Right atrium auricular region (tissue), 2 donors: ENCODE measurements around the gene JAKMIP3. TPM values are rescaled to one million over a fixed set of nuclear protein-coding genes. Genes with fewer than 3 reads are reported as not detected.

Source experiments
- DNase-seq: peaks from one replicate; pipeline ENCODE4 v3.0.0-alpha.2; 2019; ENCODE audit warnings: low spot score
- H3K27ac ChIP-seq, 2 donors: fragments of 200-600 bp; sonication (generic); 1 replicate in 1 of 2; 2 replicates in 1 of 2; pipeline ENCODE4 v1.5.1; 2016 to 2019
- H3K27me3 ChIP-seq, 2 donors: fragments of 200-600 bp; sonication (generic); one replicate each; pipeline versions ENCODE4 v1.5.1 to v1.6.0; 2017 to 2019
- H3K36me3 ChIP-seq: fragments of 200-600 bp; sonication (generic); one replicate; pipeline ENCODE4 v1.5.1; 2016
- H3K4me1 ChIP-seq, 2 donors: fragments of 200-600 bp; sonication (generic); one replicate each; pipeline versions ENCODE4 v1.5.1 to v1.6.0; 2017 to 2019
- H3K4me3 ChIP-seq, 2 donors: fragments of 200-600 bp; sonication (generic); 1 replicate in 1 of 2; 2 replicates in 1 of 2; pipeline ENCODE4 v1.5.1; 2017 to 2019; ENCODE audit warnings: mild to moderate bottlenecking in 1 of 2, moderate library complexity in 1 of 2
- H3K9me3 ChIP-seq, 2 donors: fragments of 200-600 bp; sonication (generic); one replicate each; pipeline ENCODE4 v1.5.1; 2019
- total RNA-seq, 2 donors: library from RNA; depleted of rRNA; stranded (reverse); fragments of >200 nt; gene quantifications; one replicate each; pipeline ENCODE4 v1.1.0, GENCODE V29; 2016
- TF ChIP-seq, protein P1 (sequence below), 2 donors: fragments of 200-600 bp; sonication (generic); IDR thresholded peaks; one replicate each; pipeline ENCODE4 v1.5.1; 2019; ENCODE audit warnings: antibody characterized with exemption in 2 of 2

JAKMIP3 gene
- total RNA-seq, 2 donors from 2014 or later: 0.20 to 0.44 TPM

- TF ChIP-seq, protein P1, sequence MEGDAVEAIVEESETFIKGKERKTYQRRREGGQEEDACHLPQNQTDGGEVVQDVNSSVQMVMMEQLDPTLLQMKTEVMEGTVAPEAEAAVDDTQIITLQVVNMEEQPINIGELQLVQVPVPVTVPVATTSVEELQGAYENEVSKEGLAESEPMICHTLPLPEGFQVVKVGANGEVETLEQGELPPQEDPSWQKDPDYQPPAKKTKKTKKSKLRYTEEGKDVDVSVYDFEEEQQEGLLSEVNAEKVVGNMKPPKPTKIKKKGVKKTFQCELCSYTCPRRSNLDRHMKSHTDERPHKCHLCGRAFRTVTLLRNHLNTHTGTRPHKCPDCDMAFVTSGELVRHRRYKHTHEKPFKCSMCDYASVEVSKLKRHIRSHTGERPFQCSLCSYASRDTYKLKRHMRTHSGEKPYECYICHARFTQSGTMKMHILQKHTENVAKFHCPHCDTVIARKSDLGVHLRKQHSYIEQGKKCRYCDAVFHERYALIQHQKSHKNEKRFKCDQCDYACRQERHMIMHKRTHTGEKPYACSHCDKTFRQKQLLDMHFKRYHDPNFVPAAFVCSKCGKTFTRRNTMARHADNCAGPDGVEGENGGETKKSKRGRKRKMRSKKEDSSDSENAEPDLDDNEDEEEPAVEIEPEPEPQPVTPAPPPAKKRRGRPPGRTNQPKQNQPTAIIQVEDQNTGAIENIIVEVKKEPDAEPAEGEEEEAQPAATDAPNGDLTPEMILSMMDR (IDR thresholded peaks at IDR 0.05): no peak
- DNase-seq: no peak
- peaks cover 0 to 10% of the 10 kb centered on the region in 2 donors for H3K4me1 ChIP-seq
- no peaks in the 10 kb centered on the region for H3K36me3 ChIP-seq
- H3K27me3 ChIP-seq: no peaks in the 10 kb centered on the region
- H3K27ac ChIP-seq: no peak overlapping the region
- H3K4me3 ChIP-seq: no peak overlapping the region
- H3K9me3 ChIP-seq: no peaks in the 10 kb centered on the region
Observed at GRCh38 chr10:132021504-132022143, 44.1 kb upstream of the JAKMIP3 start.

- TF ChIP-seq, protein P1 (IDR thresholded peaks at IDR 0.05): no peak
Observed at GRCh38 chr10:132022241-132022640, 43.5 kb upstream of the JAKMIP3 start.

DNA sequence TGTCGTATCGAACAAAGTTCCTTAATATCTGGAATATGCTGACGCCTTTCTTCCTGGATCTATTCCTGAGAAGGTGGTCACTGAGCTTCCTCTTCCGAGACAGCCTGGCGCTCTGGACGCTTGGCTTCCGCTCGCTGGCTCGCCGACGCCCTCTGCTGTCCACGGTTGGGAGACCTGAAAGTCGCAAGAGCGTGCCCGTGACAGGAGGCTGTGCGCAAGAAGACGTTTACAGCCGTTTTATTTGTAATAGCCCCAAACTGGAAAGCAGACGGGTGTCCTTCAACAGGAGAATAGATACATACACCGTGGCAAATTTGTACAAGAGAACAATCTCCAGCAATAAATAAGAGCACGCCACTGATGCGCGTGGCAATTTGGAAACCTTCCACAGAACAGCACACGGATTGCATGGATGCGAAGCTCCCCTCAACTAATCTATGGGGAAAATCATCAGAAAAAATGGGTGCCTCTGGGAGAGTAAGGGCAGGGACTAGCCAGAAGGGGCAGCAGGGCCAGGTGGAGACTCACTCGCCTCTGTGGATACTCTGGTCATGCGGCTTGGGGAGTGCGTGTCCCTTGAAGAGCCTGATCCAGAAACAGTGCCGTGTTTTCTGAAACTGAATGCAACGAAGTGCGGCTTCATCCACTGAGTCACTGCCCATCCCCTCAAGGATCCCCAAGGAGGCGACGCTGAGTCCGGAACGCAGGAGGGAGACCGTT is 42.5 kb upstream of the JAKMIP3 start:
- Histone ChIP-seq H3K9me3 (no peaks in the 10 kb centered on the region), H3K4me1 (peaks cover 0 to 10% of the 10 kb centered on the region in 2 donors), H3K27me3 (no peaks in the 10 kb centered on the region), H3K27ac (no peak overlapping the region), H3K36me3 (no peaks in the 10 kb centered on the region), H3K4me3 (peak overlapping the region in 1 of 2 donors; percentile 37)
- DNase-seq: peak; percentile 84
- TF ChIP-seq, protein P1 (IDR thresholded peaks at IDR 0.05): peak; percentile 90 to 94

More at GRCh38 chr10:132022241-132022640, 43.5 kb upstream of the JAKMIP3 start:
- no peak for DNase-seq
- H3K4me3 ChIP-seq: no peak overlapping the region
- no peaks in the 10 kb centered on the region for H3K9me3 ChIP-seq
- no peak overlapping the region for H3K27ac ChIP-seq
- peaks cover 0 to 10% of the 10 kb centered on the region in 2 donors for H3K4me1 ChIP-seq
- H3K27me3 ChIP-seq: no peaks in the 10 kb centered on the region
- no peaks in the 10 kb centered on the region for H3K36me3 ChIP-seq

- no peaks in the 10 kb centered on the region for H3K36me3 ChIP-seq
- no peaks in the 10 kb centered on the region for H3K27me3 ChIP-seq
- H3K4me1 ChIP-seq: peaks cover 0 to 10% of the 10 kb centered on the region in 2 donors
- no peak overlapping the region for H3K4me3 ChIP-seq
- no peak for DNase-seq
- no peak overlapping the region for H3K27ac ChIP-seq
- TF ChIP-seq, protein P1 (IDR thresholded peaks at IDR 0.05): no peak
- H3K9me3 ChIP-seq: no peaks in the 10 kb centered on the region
Observed at GRCh38 chr10:132027423-132027983, 38.2 kb upstream of the JAKMIP3 start.

GRCh38 chr10:132028706-132029105 is 37.0 kb upstream of the JAKMIP3 start:
- DNase-seq: no peak
- H3K27me3 ChIP-seq: no peaks in the 10 kb centered on the region
- peaks cover 0 to 1% of the 10 kb centered on the region in 2 donors for H3K4me1 ChIP-seq
- TF ChIP-seq, protein P1 (IDR thresholded peaks at IDR 0.05): no peak
- H3K36me3 ChIP-seq: no peaks in the 10 kb centered on the region
- H3K27ac ChIP-seq: no peak overlapping the region
- H3K9me3 ChIP-seq: no peaks in the 10 kb centered on the region
- no peak overlapping the region for H3K4me3 ChIP-seq
